ENCODE results near the gene NARS2. TPM values are rescaled to one million over a fixed set of nuclear protein-coding genes. Genes with fewer than 3 reads are reported as not detected.

NARS2 gene
- total RNA-seq, 1 donor from 2014 or later, result 17.5 TPM

DNA sequence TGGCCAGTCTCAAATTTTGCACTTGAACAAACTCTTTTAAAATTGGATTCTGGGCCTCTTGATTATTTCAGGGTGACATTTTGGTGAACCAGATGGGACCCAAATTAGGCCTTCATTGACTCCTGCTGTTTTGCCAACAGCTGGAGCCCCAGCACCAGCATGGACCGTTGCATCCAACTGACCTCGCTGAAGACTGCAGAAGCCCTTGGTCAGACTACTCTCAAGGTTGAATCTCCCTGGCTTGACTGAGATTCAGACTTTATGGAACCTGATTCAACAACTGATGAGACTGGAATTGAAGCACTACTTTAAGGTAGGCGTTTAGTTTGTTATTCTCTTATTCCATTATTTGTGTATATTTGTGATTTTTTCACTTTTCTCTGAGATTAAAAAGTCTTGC lies 41.7 kb downstream of the NARS2 start:
- H3K4me1 ChIP-seq, result no peaks in the 10 kb centered on the region
- no peaks in the 10 kb centered on the region for H3K27me3 ChIP-seq (ENCODE audit: low read depth)
- intact Hi-C loops (cut with micrococcal nuclease), result no loop called here
- H3K9me3 ChIP-seq (replicated peaks), result no peaks in the 10 kb centered on the region
- TF ChIP-seq, protein P1, sequence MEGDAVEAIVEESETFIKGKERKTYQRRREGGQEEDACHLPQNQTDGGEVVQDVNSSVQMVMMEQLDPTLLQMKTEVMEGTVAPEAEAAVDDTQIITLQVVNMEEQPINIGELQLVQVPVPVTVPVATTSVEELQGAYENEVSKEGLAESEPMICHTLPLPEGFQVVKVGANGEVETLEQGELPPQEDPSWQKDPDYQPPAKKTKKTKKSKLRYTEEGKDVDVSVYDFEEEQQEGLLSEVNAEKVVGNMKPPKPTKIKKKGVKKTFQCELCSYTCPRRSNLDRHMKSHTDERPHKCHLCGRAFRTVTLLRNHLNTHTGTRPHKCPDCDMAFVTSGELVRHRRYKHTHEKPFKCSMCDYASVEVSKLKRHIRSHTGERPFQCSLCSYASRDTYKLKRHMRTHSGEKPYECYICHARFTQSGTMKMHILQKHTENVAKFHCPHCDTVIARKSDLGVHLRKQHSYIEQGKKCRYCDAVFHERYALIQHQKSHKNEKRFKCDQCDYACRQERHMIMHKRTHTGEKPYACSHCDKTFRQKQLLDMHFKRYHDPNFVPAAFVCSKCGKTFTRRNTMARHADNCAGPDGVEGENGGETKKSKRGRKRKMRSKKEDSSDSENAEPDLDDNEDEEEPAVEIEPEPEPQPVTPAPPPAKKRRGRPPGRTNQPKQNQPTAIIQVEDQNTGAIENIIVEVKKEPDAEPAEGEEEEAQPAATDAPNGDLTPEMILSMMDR (IDR thresholded peaks at IDR 0.05; ENCODE audit: borderline replicate concordance), result no peak
- H3K27ac ChIP-seq (replicated peaks), result no peak overlapping the region
- peaks cover 4% of the 10 kb centered on the region for H3K36me3 ChIP-seq
- no peak overlapping the region for H3K4me3 ChIP-seq
- no peak for DNase-seq

DNA sequence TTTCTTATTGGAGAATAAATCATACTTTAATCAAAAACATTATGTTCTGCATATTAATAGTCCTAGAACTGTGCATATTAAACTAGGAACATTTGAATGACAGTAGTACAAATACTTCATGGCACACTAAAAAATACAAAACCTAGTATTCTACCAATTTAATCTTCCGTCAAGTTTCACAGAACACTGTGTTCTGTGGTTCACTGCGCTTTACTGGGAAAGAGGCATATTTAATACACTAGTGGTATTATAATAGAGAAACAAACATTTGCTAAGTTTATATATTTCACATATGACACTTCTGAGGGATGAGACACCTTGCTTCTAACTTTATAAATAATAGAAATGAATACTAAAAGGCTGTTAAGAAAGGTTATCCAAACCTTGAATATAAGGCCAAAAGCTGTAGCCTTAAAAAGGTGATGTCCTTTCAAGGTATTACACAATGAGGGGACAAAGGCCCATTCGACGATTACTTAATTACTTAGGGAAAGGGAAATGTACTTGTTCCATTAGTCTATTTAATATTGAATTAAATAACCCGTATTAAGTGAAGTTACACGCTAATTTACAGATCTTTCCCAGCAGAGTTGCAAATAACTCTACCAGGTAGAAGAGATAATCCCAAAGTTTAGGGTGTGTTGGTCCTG lies 48.0 kb downstream of the NARS2 start:
- TF ChIP-seq, protein P1 (IDR thresholded peaks at IDR 0.05; ENCODE audit: borderline replicate concordance), result no peak
- H3K27me3 ChIP-seq (ENCODE audit: low read depth), result no peaks in the 10 kb centered on the region

DNA sequence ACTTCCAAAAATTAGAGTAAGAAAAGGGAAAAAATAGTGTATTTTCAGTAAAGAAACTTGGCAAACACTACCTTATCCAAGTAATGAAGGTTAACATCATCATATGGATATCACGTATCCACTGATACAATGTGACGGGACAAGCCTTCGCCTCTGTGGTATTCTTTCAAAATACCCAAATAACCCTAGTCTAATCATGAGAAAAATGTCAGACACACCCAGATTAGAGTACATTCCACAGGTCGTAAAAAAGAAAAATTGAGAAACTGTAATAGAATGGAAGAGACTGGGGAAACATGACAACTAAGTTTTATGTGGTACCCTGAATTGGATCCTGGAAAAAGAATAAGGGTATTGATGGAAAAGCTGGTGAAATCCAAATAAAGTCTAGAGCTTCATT lies 48.9 kb downstream of the NARS2 start:
- Histone ChIP-seq H3K27ac (replicated peaks) (no peak overlapping the region), H3K4me3 (no peak overlapping the region), H3K9me3 (replicated peaks) (no peaks in the 10 kb centered on the region), H3K4me1 (no peaks in the 10 kb centered on the region), H3K36me3 (peaks cover 3% of the 10 kb centered on the region), H3K27me3 (ENCODE audit: low read depth) (no peaks in the 10 kb centered on the region)
- TF ChIP-seq, protein P1 (IDR thresholded peaks at IDR 0.05; ENCODE audit: borderline replicate concordance), result no peak
- intact Hi-C loops (cut with micrococcal nuclease), result no loop called here
- no peak for DNase-seq

More for the DNA sequence above, 48.0 kb downstream of the NARS2 start:
- Histone ChIP-seq H3K4me3 (no peak overlapping the region), H3K9me3 (replicated peaks) (no peaks in the 10 kb centered on the region), H3K4me1 (no peaks in the 10 kb centered on the region), H3K36me3 (peaks cover 3% of the 10 kb centered on the region), H3K27ac (replicated peaks) (no peak overlapping the region)
- intact Hi-C loops (cut with micrococcal nuclease), result no loop called here
- no peak for DNase-seq

DNA sequence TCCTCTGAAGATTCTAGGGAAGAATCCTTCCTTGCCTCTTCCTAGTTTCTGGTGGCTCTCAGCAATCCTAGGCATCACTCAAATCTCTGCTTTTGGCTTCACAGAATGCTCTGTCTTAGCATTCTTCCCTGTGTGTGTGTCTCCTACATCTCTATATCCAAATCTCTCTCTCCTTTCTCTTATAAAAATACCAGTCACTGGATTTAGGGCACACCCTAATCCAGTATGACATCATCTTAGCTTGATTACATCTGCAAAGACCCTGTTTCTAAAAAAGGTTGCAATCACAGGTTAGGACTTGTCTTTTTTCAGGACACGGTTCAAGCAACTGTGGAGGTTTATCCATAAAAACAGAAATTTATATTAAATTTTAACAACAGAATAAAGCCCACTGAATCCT lies 54.4 kb downstream of the NARS2 start:
- intact Hi-C loops (cut with micrococcal nuclease), result no loop called here
- Histone ChIP-seq H3K36me3 (no peaks in the 10 kb centered on the region), H3K4me1 (no peaks in the 10 kb centered on the region), H3K27ac (replicated peaks) (no peak overlapping the region), H3K9me3 (replicated peaks) (no peaks in the 10 kb centered on the region), H3K27me3 (ENCODE audit: low read depth) (no peaks in the 10 kb centered on the region), H3K4me3 (no peak overlapping the region)
- TF ChIP-seq, protein P1 (IDR thresholded peaks at IDR 0.05; ENCODE audit: borderline replicate concordance), result no peak
- DNase-seq, result no peak

DNA sequence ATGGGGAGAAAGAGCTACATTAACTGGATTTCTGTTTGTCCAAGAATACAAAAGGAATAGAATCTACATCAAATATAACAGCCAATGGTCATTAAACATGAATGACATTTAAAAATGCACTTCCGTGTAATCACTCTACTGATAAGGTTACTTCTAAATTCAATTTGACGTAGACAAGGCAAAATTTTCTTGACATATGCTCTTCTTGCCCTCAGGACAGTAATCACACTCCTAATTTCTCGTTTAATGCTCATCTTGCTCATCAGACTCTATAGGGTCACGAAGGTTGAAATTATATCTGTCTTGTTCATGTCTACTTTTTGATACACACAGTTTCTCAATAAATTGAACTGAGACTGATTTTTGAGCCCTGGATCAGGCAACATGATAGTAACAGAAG lies 58.4 kb downstream of the NARS2 start:
- no peaks in the 10 kb centered on the region for H3K36me3 ChIP-seq
- intact Hi-C loops (cut with micrococcal nuclease), result no loop called here
- no peaks in the 10 kb centered on the region for H3K27me3 ChIP-seq (ENCODE audit: low read depth)
- peaks cover 12% of the 10 kb centered on the region for H3K4me1 ChIP-seq
- TF ChIP-seq, protein P1 (IDR thresholded peaks at IDR 0.05; ENCODE audit: borderline replicate concordance), result no peak
- H3K9me3 ChIP-seq (replicated peaks), result peaks cover under 1% of the 10 kb centered on the region
- H3K27ac ChIP-seq (replicated peaks), result no peak overlapping the region
- DNase-seq, result no peak
- H3K4me3 ChIP-seq, result no peak overlapping the region
